ENCODE data around the gene FAM98C. TPM values are rescaled to one million over a fixed set of nuclear protein-coding genes. Genes with fewer than 3 reads are reported as not detected.

Gene FAM98C
- polyA plus RNA-seq (2012; ENCODE audit: insufficient read length, low read depth): 24.9 TPM

DNA sequence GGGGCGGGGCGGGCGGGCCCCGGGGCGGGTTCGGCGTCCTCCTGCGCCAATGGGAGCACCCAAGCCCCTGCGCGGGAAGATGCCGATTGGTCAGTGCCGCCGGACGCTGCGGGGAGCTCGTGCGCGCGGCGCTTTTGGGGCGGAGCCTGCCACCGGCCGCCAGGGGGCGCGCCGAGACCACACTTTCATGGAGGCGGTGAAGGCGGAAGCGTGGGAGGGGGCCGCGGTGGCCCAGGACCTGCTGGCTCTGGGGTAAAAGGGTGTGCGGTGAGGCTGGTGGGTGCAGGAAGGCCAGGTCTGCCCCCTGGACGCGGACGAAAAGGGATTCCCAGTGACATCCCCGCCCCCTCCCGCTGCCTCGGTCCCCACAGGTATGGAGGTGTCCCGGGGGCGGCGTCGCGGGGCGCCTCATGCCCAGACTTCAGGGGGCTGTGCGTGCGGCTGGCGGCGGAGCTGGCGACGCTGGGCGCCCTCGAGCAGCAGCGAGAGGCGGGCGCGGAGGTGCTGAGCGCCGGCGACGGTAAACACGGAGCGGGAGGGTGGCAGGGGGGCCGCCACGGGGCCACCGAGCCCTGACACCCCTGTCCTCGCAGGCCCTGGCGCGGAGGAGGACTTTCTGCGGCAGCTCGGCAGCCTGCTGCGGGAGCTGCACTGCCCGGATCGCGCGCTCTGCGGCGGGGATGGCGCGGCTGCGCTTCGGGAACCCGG, at the start of gene FAM98C:
FAM98C (plus strand) TSS at position 127 of the 708 bp plus-strand sequence; CDS start at position 188, 61 bp downstream.
- TF ChIP-seq TAF1 (IDR thresholded peaks at IDR 0.05; ENCODE audit: borderline replicate concordance, insufficient read depth, low read length) (no peak), FOXP2 (optimal IDR thresholded peaks at IDR 0.05; ENCODE audit: borderline replicate concordance, extremely low read depth, extremely low read length, insufficient read depth) (peak; percentile 75), SIN3A (IDR thresholded peaks at IDR 0.05; ENCODE audit: borderline replicate concordance, insufficient read depth, low read length) (no peak)
- TF ChIP-seq, protein P1, sequence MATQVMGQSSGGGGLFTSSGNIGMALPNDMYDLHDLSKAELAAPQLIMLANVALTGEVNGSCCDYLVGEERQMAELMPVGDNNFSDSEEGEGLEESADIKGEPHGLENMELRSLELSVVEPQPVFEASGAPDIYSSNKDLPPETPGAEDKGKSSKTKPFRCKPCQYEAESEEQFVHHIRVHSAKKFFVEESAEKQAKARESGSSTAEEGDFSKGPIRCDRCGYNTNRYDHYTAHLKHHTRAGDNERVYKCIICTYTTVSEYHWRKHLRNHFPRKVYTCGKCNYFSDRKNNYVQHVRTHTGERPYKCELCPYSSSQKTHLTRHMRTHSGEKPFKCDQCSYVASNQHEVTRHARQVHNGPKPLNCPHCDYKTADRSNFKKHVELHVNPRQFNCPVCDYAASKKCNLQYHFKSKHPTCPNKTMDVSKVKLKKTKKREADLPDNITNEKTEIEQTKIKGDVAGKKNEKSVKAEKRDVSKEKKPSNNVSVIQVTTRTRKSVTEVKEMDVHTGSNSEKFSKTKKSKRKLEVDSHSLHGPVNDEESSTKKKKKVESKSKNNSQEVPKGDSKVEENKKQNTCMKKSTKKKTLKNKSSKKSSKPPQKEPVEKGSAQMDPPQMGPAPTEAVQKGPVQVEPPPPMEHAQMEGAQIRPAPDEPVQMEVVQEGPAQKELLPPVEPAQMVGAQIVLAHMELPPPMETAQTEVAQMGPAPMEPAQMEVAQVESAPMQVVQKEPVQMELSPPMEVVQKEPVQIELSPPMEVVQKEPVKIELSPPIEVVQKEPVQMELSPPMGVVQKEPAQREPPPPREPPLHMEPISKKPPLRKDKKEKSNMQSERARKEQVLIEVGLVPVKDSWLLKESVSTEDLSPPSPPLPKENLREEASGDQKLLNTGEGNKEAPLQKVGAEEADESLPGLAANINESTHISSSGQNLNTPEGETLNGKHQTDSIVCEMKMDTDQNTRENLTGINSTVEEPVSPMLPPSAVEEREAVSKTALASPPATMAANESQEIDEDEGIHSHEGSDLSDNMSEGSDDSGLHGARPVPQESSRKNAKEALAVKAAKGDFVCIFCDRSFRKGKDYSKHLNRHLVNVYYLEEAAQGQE (IDR thresholded peaks at IDR 0.05; ENCODE audit: insufficient read depth in 1 of 2, low read depth in 2 of 2, low read length in 2 of 2): no peak

DNA sequence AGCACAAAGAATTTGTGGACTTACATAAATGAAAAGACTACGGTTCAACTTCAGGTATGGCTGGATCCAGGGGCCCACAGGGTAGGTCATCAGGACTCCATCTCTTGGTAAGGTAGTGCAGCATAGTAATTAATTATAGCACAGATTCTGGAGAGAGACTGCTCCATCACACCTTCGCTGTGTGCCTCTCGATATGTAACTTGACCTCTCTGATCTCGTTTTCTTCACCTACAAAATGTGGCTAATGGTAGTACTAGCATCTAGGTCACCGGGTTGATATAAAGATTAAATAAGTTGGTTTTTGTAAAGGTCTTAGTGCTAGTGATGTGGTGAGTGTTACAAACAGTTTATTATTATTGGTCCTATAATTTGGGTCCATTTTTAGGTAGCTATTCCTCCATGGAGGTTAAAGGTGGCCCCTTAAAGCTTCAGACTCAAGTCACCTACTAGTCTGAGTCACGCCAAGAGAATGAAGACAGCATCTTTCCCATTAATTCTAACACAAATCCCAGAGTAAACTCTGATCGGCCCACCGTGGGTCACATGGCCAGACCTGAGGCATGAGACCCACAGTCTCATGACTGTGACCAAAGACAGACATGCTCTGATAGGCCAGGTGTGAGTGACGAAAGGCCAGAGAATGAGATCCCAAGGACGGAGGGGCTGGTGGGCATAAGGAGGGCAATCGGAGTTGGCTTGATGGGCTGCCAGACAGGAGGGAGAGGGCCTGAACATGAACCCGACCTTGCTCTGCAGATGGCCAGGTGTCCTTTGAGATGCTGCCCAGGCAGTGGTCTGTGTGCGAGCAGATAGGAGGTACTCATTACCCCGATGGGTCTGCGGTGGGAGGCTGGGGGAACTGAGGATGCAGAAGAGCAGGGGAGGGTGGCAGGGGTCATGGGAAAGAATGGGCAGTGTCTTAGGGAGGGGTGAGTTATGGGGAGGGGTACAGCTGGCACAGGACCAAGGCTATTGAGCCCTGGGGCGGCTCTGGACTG, 46.9 kb upstream of the FAM98C start:
- TF ChIP-seq TAF1 (IDR thresholded peaks at IDR 0.05; ENCODE audit: borderline replicate concordance, insufficient read depth, low read length): no peak
- TF ChIP-seq, protein P1 (IDR thresholded peaks at IDR 0.05; ENCODE audit: insufficient read depth in 1 of 2, low read depth in 2 of 2, low read length in 2 of 2): no peak
- TF ChIP-seq POLR2AphosphoS5 (IDR thresholded peaks at IDR 0.05; ENCODE audit: low read depth, low read length): no peak
- TF ChIP-seq FOXP2 (optimal IDR thresholded peaks at IDR 0.05; ENCODE audit: borderline replicate concordance, extremely low read depth, extremely low read length, insufficient read depth): no peak
- TF ChIP-seq SIN3A (IDR thresholded peaks at IDR 0.05; ENCODE audit: borderline replicate concordance, insufficient read depth, low read length): no peak

DNA sequence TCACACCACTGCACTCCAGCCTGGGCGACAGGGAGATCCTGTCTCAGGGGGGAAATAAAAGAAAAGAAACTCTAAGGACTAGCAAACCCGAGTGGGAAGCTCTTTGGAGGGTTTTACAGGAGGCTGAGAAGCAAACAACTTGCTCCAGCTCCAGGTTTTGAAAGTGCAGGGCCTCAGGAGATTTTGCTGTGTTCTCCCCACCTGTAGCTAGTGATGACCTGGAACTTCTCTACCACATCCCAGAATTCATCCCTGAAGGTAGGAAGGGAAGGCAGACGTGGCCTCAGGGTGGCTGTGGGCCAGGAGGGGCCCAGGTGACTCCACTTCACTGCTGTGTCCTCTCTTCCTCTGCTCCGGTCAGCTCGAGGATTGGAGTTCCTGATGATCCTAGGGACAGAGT, 44.8 kb upstream of the FAM98C start:
- no peak for TF ChIP-seq POLR2AphosphoS5 (IDR thresholded peaks at IDR 0.05; ENCODE audit: low read depth, low read length)
- TF ChIP-seq TAF1 (IDR thresholded peaks at IDR 0.05; ENCODE audit: borderline replicate concordance, insufficient read depth, low read length): no peak
- TF ChIP-seq, protein P1 (IDR thresholded peaks at IDR 0.05; ENCODE audit: insufficient read depth in 1 of 2, low read depth in 2 of 2, low read length in 2 of 2): no peak
- TF ChIP-seq FOXP2 (optimal IDR thresholded peaks at IDR 0.05; ENCODE audit: borderline replicate concordance, extremely low read depth, extremely low read length, insufficient read depth): no peak
- no peak for TF ChIP-seq SIN3A (IDR thresholded peaks at IDR 0.05; ENCODE audit: borderline replicate concordance, insufficient read depth, low read length)

DNA sequence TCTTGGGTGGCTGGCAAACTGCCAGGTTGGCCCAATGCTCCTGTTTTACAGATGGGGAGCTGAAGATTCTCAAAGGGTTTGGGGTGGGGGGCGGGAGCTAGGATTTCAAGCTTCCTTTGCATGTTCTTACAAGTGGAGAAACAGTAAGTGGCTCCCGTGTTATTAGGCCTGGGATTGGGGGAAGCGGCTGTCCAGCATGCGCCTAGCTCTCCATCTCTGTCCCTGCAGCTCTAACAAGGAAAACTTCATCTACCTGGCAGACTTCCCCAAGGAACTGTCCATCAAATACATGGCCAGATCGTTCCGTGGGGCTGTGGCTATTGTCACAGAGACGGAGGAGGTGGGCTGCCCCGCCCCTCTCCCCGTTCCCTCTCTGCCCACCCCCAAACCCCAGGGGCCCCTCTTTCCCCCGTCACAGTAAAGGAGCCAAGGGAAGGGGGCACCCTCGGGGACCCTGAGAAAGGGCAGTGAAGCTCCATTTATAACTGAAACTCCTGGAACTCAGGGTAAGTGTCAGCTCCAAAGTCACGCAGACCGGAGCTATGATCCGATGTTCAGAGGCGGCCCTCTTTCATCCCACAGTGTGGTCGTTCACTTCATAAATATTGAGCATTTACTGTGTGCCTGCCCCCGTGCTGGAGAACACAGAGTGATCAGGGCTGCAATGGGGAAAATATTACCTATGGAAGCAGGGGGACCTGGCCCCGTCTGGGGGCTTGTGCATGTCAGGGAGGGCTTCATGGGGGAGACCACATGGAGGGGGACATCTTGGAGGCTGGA, 43.5 kb upstream of the FAM98C start:
- TF ChIP-seq FOXP2 (optimal IDR thresholded peaks at IDR 0.05; ENCODE audit: borderline replicate concordance, extremely low read depth, extremely low read length, insufficient read depth): no peak

DNA sequence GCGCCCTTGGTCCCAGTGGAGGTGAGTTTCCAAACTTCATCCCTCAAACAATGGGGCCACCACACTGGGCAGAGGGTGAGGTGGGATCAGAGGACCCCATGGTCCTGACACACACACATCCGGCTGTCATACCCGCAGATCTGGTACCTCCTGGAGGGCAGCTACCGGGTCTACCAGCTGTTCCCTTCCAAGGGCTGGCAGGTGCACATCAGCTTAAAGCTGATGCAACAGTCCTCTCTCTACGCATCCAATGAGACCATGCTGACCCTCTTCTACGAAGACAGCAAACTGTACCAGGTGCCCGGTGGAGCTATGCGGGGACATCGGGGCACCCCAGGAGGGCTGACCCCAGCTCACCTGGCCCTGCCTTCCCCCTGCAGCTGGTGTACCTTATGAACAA, 42.5 kb upstream of the FAM98C start:
- TF ChIP-seq POLR2AphosphoS5 (IDR thresholded peaks at IDR 0.05; ENCODE audit: low read depth, low read length): no peak
- TF ChIP-seq, protein P1 (IDR thresholded peaks at IDR 0.05; ENCODE audit: insufficient read depth in 1 of 2, low read depth in 2 of 2, low read length in 2 of 2): no peak
- no peak for TF ChIP-seq TAF1 (IDR thresholded peaks at IDR 0.05; ENCODE audit: borderline replicate concordance, insufficient read depth, low read length)
- TF ChIP-seq SIN3A (IDR thresholded peaks at IDR 0.05; ENCODE audit: borderline replicate concordance, insufficient read depth, low read length): no peak
- TF ChIP-seq FOXP2 (optimal IDR thresholded peaks at IDR 0.05; ENCODE audit: borderline replicate concordance, extremely low read depth, extremely low read length, insufficient read depth): no peak
